GM18909 (cell line): Measurements from ENCODE around the gene RPS3A.
"Not testable (repeated sequence)": the region's sequence is repeated elsewhere in the genome, so short reads cannot be mapped to it uniquely, and the experiment has no call there.

Source experiments
- ATAC-seq: cut with Tn5 transposase; IDR thresholded peaks from one replicate; pipeline ENCODE4 v1.9.1; 2021; ENCODE audit warnings: mild to moderate bottlenecking; ENCODE audit not compliant: unreplicated experiment, poor library complexity

Gene RPS3A

DNA sequence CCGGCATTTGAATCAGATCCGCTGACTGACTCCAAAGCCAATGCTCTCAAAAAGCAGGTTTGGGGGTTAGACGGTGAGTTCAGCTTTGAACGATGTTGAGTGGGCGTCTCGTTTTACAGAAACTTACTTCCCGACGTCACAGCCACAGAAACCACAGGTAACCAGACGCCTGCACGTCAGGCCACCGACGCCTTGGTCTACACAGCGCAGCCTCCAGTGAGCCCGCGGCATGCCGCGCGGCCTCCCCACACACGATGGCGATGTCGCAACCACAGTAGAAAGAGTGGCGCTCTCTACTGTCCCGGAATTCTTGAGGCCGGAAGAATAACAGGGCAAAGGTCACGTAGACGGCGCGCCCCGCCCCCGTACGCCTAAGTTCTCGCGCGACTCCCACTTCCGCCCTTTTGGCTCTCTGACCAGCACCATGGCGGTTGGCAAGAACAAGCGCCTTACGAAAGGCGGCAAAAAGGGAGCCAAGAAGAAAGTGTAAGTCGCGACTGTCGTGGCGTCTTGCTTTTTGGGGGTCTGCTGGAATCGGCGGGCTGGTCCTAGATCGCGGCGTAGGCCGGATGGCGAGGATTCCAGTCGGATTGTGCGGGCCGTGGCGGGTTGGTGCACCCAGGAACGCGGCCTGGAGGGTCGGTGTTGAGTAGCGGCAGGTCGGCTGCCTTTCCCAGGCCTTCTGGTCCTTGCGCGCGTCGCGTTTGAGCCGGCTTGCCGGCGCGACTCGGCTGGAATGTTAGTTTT, at the start of gene RPS3A:
TSS of gene RPS3A (plus strand) at position 400 of the 747 bp plus-strand sequence. CDS start at position 425, 25 bp downstream.
- ATAC-seq = peak; percentile 96

DNA sequence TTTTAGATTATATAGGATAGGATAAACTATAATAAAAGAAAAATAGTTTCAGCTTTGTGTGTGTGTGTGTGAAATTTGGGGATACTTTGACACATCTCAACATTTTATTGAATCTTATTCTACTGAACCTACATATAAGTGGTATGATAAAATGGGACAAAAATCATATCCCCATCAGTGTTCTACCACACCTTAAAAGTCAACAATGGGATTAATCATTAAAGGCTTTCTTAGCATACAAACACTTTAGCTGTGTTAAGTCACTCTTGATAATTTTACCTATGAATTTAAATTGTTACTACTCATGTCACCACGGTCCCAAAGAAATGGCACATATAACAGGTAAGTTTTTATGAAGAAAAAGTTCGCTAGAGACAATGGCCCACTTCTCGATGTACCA, 46.6 kb upstream of the RPS3A start:
- no peak for ATAC-seq

DNA sequence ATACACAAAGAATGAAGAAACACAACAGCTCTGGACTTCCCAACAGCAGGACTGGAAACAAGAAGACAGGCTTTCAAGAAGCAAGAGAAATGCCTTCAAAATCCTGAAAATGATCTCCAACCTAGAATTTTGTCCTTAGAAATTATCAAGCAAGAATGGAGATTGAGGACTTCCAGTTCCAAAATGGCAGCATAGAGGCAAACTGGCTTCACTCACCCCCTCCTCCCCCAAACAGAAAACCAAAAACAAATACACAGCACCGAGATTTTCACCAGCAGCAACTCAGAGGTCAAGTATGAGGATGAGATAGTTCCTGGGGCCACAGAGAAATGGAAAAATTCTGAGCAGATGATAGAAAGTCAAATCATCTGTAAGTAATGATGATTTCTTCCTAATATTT, 43.9 kb upstream of the RPS3A start:
- no peak for ATAC-seq

DNA sequence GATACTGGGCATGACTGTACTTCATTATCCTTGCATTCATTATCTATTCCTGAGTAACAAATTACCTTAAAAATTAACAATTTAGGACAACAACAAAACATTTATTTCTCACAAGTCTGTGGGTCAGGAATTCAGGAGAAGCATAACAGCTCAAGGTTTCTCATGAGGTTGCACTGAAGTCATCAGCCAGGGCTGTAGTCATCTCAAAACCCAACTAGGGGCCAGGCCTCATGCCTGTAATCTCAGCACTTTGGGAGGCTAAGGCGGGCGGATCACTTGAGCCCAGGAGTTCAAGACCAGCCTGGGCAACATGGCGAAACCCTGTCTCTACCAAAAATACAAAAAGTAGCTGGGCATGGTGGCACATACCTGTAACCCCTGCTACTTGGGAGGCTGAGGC, 36.3 kb upstream of the RPS3A start:
- not testable (repeated sequence) for ATAC-seq

DNA sequence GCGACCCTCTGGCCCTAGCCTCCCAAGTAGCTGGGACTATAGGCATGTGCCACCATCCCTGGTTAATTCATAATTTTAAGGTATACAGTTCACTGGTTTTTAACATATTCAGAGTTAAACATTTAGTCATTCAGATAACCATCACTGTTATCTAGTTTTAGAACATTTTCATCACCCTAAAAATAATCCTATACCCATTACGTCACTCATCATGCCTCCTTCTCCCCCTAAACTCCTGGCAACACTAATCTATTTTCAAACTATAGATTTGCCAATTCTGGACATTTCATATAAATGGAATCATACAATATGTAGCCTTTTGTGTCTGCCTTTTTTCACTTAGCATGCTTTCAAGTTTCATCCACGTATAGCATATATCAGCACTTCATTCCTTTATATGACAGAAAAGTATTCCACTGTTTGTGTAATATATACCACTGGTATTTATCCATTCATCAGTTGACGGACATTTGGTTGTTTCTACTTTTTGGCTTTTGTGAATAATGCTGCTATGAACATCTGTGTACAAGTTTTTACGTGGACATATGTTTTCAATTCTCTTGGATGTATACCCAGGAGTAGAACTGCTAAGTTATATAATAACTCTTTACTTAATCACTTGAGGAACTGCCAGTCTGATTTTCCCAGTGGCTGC, 32.0 kb upstream of the RPS3A start:
- ATAC-seq = no peak

DNA sequence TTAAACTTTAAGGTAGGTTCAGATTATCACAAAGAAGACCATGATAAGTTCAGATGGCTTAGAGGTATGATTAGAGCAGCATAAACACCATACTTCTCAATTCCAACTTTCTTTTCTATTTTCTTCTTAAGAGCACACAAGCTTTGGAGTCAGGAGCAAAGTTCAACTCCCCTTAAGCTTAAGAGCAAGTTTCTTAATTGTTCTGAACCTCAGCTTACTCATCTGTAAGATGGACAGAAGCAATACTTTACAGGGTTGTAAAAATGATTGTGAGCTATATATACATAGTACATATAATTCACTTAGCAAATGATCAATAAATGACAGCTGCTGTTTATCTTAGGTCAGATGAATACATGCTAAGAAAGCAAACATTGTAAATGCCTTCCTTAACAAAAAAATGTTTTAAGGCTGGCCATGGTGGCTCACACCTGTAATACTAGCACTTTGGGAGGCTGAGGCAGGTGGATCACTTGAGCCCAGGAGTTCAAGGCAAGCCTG, 25.0 kb upstream of the RPS3A start:
- no peak for ATAC-seq

DNA sequence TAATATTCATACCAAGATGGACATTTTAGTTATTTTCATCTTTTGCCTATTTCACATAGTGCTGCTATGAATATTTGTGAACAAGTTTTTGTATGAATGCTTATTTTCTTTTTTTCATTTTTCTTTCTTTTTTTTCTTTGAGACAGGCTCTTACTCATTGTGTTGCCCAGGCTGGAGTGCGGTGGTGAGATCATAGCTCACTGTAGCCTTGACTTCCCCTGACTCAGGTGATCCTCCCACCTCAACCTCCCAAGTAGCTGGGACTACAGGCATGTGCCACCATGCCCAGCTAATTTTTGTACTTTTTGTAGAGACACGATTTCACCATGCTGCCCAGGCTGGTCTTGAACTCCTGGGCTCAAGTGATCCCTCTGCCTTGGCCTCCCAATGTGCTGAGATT, 21.4 kb upstream of the RPS3A start:
- not testable (repeated sequence) for ATAC-seq

DNA sequence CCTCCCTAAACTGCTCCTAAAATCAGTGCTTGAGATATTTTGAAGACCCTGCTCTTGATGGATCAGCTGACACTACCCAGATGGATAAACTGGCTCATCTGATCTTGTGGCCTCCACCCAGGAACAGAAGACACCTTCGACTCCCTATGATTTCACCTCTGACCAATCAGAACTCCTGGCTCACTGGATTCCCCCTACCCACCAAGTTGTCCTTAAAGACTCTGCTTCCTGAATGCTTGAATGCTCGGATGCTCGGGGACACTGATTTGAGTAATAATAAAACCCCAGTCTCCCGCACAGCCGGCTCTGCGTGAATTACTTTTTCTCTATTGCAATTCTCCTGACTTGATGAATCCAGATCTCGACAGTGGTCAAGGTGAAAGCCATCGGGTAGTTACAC, 12.0 kb upstream of the RPS3A start:
- no peak for ATAC-seq

DNA sequence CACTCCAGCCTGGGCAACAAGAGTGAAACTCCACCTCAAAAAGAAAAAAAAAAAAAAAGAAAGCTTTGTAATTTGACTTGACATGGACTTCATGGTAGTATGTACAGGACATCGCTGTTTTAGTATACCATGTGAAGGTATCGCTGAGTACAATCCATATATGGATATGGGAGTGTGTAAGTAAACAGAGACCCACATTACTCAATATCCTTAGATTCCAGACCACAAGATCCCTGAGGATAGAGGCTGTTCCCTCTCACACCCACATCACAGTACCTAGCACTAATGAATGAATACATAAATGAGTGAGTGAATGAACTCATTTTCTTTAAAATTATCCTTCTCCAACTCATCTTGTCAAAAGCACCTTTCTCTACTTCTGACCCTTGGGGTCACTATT, 8.4 kb upstream of the RPS3A start:
- ATAC-seq = no peak

DNA sequence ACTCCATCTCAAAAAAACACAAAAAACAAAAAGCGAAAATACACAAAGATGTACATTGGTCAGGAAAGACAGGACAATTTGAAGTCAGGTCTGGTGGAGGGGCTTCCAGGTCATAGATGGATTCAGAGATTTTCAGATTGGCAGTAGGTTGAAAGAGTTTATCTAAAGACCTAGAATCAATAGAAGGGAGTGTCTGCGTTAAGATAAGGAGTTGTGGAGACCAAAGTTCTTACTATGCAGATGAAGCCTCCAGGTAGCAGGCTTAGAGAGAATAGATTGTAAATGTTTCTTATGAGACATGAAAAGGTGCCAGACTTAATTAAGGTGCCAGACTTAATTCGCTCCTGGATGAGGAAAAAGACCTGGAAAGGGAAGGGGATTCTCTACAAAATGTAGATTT, 6.9 kb upstream of the RPS3A start:
- ATAC-seq = no peak

DNA sequence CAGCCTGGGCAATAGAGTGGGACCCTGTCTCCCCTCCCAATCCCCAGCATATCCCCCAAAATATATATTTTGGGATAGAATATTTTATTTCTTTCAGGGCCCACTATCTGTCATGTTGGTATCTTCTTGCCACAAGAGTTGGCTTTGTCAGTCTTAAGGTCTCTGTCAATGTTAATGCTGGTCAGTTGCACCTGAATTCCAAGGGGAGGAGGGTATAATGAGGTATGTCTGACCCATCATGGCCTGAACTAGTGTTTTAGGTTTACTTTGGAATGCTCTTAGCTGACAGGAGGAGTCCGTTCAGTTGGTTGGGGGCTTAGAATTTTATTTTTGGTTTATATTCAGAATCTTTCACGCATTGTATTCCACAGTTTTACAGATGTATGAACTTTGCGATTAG, 6.2 kb upstream of the RPS3A start:
- no peak for ATAC-seq

DNA sequence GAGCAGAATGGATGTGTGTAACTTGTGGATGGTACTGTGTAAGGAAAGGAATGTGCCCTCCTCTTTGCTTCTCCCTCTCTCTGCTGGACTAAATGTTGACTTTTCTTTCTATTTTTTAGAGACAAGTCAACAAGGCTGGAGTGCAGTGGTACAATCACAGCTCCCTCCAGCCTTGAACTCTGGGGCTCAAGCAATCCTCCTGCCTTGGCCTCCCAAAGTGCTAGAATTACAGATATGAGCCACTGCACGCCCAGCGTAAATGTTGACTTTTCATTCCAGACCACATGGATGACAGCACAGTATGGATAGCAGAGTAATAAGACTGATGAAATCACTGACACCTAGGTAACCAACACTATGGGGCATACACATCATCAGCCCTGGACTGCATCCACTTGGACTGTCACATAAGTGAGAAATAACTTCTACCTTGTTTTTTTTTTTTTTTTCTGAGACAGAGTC, 5.1 kb upstream of the RPS3A start:
- no peak for ATAC-seq

DNA sequence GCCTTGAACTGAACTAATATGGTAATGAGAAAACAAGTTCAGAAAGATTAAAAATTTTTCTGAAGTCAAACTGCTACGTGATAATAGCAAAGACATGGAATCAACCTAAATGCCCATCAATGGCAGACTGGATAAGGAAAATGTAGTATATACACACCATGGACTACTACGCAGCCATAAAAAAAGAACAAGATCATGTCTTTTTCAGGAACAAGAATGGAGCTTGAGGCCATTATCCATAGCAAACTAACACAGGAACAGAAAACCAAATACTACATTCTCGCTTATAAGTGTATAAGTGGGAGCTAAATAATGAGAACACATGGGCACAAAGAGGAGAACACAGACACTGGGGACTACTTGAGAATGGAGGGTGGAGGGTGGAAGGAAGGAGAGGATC, 4.3 kb upstream of the RPS3A start:
- no peak for ATAC-seq

DNA sequence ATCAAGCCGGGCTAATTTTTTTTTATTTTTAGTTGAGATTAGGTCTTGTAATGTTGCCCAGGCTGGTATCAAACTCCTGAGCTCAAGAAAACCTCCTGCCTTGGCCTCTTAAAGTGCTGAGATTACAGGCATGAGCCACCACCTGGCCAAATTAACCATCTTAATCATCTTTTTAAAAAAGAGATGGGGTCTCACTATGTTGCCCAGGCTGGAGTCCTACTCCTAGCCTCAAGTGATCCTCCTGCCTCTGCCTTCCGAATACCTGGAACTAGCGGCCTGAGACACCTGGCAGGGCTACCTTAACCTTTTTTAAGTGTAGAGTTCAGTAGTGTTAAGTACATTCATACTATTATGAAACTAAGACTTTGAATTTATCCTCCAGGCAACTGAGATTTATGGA, 1.7 kb upstream of the RPS3A start:
- no peak for ATAC-seq

DNA sequence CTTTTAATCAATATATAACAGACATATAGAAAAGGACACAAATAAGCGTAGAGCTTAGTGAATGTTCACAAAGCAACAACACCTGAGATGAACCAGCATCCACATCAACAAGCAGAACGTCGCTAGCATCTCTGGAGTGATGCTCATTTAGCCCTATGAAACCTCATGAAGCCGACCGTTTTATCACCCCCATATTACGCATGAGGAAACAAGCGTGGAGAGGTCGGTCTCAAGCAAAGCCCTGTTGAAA, 524 bp upstream of the RPS3A start:
- ATAC-seq = no peak

DNA sequence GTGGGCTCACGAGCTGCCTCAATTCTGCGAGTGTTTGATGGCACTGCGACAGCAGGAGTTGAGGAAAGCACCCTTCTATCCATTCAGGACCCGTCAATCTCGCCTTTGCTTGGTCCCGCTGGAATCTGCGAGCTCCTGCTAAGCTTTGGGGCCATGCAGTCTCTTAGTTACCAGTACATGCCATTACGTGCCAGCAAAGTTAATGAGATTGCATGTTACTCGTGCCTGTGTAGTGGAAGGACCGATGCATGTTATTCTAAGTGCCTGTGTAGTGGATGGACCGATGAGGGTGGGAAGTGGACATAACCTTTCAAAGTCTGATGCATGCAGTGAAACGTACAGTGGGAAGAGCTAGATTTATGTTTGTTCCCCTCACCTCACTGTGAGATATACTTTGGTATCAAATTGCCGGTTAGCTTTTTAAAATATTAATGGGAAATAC, 569 bp downstream of the RPS3A start:
- peak; percentile 0 for ATAC-seq

DNA sequence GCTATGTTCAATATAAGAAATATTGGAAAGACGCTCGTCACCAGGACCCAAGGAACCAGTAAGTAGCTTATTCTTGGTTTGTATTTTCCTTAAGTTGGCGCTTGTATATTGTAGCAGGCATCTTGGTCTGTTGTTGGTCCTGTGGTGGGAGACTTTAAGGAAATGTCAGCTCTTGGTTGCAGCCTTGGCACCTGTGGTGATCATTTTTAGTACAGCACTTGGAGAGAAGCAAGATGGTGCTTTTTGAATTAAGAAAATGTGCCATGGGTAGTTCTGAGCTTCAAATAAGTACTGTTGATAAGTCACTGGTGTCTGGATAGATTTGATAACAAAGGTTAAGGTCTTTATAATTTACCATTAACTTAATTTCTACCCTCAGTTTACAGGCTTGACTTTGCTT, 1.1 kb downstream of the RPS3A start:
- no peak for ATAC-seq

DNA sequence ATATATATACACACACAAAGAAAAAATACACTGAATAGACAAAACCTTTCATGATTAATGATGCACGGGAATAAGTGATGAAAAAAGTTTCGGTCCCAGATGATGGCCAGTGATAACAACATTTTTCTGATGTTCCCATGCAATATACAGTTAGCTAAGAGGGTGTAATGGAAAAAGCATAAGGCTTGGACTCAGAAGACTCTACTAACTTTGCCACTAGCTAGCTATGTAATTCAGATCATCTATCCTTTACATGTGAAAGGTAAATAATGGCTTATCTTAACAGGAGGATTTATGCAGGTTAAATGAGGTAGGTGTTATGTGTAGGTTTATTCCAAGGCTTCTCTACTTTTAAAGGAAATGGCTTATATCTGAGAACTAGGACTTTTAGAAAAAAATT, 4.3 kb downstream of the RPS3A start:
- ATAC-seq = no peak

DNA sequence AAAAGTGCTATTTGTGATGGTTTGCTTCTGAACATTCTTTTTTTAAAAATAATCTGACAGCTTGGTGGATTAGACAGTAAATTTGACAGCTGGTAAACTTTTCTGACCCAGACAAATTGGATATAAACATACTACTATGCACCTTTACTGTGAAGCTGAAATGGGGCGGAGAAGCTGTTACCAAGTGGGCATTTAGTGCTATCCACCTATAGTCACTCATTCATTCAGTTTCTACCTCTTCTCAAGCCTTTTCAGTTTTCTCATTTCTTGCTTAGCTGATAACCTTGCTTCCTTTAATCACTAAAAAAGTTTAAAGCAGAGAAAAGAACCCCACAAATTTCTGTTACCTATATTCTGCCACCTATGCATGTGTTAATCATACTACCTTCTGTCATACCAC, 5.2 kb downstream of the RPS3A start:
- ATAC-seq = no peak

DNA sequence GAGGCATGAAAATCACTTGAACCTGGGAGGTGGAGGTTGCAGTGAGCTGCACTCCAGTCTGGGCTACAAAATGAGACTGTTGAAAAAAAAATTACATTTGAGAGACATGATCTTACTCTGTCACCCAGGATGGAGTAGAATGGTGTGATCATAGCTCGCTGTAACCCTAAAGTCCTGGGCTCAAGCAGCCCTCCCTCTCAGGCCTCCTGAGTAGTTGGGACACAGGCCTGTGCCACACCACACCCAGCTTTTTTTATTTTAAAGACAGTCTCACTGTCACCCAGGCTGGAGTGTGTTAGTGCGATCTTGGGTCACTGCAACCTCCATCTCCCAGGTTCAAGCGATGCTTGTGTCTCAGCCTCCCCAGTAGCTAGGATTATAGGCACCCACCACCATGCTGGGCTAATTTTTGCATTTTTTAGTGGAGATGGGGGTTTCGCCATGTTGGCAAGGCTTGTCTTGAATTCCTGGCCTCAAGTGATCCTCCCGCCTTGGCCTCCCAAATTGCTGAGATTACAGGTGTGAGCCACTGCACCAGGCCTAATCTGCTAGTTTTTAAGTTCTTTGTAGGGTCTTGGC, 6.1 kb downstream of the RPS3A start:
- ATAC-seq = no peak

DNA sequence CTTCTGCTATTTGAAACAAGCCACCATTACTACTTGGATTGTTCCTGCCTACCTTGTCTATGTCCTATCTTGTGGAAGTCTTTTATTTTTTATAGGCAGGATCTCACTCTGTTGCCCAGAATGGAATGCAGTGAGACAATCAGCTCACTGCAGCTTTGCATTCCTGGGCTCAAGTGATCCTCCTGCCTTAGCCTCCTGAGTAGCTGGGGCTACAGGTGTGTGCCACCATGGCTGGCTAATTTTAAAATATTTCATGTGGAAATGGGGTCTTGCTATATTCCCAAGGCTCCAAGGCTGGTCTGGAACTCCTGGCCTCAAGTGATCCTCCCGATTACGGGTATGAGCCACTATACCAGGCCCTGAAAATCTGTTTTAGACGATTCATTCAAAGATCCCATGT, 7.6 kb downstream of the RPS3A start:
- no peak for ATAC-seq

DNA sequence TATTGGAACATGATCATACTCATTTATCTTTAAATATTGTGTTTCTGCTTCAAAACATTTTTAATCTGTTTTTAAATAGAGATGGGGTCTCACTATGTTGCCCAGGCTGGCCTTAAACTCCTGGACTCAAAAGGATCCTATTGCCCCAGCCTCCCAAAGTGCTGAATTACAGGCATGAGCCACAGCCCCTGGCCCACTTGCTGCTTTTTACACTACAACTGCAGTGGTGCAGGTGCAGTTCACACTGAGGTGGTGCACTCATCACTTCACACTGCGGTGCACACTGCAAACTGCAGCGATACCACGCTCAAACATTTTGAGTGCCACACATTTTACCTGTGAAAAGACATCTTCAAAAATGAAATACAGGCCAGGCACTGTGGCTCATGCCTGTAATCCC, 10.8 kb downstream of the RPS3A start:
- ATAC-seq = no peak
